Activated gamma-delta T cell treated with anti-CD3 and anti-CD28 coated beads, Interleukin-2, amount 50 U/mL, for 16 hours (primary cell): ENCODE measurements around the gene LRRIQ4.

Experiments used
- DNase-seq: peaks from one replicate; pipeline ENCODE4 v3.0.0-alpha.2; 2020; ENCODE audit warnings: low read depth

The LRRIQ4 gene

GRCh38 chr3:169809230-169809795 lies 3.4 kb upstream of the LRRIQ4 start:
- DNase-seq: no peak

DNA sequence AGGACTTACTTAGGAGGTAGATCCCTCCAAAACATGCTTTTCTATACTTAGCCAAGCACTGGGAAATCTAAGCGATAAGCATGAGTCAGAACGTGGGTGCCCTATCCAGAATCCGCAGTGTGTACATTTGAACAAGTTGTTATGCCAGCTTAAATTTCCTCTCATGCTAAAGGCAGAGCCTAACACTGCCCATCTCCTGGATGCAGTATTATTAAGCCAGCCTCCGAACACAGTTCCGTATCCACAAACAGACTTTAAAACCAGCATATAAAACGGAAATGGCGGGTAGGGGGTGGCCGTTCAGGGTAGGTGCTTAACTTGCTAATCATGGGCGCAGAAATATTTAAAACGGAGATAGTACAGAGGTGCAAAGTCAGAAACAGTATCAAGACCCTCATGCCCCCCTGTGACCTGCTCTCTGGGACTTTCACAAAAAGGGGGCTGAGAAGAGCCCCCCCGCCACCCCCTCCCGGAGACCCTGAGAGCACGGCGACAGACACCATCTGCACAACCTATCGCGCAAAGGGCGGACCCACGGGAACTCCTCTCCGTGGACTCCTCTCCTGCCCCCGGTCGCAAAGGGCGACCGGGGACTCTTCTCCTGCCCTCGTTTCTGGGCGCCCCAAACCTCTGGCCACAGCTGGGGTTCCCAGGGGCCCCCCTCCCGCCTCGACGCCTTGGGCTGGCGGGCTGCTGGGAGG lies 889 bp upstream of the LRRIQ4 start:
- DNase-seq: no peak

DNA sequence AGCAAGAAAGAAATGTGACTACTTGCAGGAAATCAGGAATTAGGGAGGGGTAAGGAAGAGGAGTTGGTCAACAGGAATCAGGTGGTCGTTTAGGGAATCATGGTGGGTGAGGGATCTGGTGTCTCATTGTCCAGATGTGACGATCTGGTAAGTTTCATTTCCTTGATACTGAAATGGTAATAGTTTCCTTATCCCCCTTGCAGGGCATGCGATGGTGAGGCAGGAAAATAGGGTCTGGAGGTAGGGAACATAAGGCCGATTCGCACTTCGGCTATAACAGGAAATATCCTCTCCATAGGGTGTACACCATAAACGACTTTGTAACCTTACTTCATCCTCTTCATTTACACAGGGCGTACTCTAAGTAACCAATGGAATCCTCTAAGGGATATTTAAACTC lies 608 bp downstream of the LRRIQ4 start:
- no peak for DNase-seq

GRCh38 chr3:169813757-169814517 lies 1.3 kb downstream of the LRRIQ4 start:
- DNase-seq: peak; percentile 65

DNA sequence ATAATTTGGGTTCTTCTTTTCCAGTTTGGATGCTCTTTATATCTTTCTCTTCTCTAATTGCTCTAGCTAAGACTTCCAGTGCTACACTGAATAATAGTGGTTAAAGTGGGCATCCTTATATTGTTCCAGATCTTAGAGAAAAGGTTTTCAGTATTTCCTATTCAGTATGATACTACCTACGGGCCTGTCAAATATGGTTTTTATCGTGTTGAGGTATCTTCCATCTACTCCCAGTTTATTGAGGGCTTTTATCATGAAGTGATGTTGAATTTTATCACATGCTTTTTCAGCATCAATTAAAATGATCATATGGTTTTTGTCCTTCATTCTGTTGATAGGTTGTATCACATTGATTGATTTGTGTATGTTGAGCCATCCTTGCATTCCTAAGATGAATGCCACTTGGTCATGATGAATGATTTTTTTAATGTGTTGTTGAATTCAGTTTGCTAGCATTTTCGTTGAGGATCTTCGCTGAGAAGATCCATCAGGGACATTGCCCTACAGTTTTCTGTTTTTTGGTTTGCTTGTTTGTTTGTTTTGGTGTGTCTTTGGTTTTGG lies 3.0 kb downstream of the LRRIQ4 start:
- no peak for DNase-seq

GRCh38 chr3:169818316-169818715 lies 5.6 kb downstream of the LRRIQ4 start:
- no peak for DNase-seq

- no peak for DNase-seq
These were observed 9.4 kb downstream of the LRRIQ4 start for GRCh38 chr3:169822091-169822490.

GRCh38 chr3:169822540-169822939 lies 9.9 kb downstream of the LRRIQ4 start:
- no peak for DNase-seq

DNA sequence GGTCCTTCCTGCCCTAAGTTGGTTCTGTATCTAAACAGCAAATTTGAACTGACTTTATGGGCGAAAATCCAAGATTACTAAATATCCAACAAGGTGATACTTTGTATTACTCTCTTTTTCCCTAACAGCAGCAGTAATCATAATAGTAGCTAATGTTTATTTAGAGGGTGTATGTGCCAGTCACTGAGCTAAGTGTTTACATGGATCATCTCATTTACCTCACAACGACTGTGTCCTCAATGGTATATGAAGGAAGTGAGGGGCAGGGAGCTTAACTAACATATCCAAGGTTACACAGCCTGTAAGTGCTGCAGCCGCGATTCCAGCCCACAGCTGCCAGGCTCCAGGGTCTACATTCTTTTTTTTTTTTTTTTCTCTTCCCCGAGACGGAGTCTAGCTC lies 10.3 kb downstream of the LRRIQ4 start:
- DNase-seq: no peak

DNA sequence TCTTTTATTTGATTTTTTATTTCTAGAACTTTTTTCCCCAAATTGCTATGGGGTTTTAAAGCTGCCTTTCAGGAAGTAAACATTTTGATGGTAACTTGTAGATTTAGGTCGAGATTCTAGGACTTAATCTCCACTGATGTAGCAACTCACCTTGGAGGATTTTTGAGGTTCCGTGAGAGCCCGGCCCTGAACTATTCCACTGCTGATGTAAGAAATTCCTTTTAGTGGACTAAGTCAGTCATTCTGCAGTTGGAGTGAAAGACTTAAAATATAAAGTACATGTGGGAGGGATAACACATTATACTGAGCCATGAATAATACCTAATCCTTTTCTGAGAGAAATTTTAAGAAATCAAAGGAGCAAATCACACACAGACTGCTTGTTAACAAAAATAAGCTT lies 12.6 kb downstream of the LRRIQ4 start:
- no peak for DNase-seq

- DNase-seq: no peak
These were observed 15.0 kb downstream of the LRRIQ4 start for GRCh38 chr3:169827712-169828111.

DNA sequence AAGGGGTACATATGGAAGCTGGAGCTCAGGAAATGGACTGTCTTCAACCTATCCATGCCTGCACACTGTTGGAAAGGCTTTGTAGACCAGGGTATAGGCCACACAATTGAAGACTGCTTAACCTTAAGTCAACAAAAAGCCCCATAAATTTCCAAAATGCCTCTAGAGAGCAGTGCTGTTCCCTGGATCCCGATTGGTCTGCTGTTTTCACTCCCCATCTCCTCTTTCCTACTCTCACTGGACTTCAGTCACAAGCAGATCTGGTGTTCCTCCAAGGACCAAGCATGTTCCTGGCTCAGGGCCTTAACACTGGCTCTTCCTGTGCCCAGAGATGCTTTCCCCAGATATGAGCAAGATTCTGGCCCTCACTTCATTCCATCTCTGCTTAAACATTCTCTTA lies 22.9 kb downstream of the LRRIQ4 start:
- no peak for DNase-seq

DNA sequence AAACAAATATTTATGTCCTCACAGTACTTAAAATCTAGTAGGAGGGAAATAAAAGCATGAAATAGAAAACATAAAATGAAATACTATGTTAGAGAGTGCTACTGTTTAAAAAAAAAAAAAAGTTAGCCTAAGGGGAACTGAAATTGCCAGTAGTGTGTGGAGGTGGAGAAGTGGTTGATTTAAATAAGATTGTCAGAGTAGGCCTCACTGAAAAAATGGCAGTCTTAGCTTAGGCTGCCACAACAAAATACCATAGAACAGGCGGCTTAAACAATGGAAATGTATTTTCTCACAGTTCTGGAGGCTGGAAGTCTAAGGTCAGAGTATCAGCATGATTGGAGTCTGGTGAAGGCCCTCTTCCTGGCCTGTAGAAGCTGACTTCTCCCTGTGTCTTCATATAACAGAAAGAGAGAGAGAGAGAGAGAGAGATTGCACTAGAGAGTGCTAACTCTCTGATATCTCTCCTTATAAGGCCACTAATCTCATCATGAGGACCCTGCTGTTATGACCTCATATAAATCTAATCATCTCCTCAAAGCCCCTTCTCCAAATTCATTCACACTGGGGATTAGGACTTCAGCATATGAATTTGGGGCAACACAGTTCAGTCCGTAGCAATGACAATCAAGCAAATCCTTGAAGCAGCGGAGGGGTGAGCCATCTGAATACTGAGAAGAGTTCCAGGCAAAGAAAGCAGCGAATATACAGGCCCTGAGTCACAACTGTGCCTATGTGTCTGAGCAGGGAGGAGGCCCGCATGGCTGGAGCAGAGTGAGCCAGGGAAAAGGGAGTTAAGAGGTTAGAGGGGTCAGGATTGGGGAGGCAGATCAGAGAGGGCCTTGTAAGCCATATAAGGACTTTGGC lies 23.6 kb downstream of the LRRIQ4 start:
- DNase-seq: no peak

DNA sequence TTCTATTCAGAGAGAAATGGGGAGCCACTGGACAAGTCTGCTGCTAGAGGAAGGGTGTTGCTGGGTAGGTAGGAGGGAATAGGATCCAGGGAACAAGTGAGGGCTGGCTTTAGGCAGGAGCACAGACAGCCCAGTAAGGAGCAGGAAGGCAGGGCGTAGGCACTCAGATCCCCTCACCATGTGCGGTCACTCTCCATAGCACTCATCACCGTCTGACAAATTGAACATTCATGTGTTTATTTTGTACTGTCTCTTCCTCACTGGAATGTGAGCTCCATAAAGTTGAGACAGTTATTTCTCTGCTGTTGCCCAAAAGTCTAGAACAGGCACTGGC lies 24.2 kb downstream of the LRRIQ4 start:
- no peak for DNase-seq

DNA sequence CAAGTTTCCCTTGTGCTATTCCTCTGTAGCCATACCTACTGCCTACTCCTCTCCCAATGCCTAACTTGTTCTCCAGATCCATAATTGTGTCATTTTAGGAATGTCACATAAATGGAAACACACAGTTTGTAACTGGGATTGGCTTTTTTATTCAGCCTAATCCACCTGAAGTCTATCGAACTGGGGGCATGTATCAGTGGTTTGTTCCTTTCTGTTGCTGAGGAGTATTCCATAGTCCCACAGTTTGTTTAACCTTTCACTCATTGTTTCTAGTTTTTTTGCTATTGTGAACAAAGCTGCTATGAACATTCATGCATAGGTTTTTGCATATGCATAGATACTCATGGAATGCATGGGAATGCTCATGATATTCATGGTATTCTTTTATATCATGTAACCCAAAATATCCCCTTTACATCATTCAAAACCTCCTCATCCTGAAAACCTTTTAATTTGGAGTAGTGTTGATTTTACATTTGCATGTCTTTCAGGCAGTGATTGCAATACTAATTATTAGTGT lies 25.9 kb downstream of the LRRIQ4 start:
- DNase-seq: no peak

DNA sequence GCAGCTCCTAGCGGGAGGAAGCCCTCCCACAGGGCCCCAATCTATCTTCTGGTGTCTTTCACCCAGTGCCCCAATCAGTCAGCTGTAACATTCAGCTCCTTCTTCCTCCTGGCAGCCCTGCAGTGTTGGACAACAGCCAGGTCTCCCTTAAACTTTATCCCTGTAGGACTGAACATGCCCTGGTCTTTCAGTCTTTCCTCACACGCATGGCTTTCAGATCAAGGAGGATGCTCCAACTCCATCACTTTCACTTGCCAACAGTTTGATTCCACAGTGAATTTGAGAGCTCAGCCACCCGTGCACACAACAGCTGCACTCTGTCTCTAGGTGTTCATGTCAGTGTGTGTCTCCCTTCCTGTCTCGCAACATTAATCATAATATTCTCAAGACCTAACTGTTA lies 28.5 kb downstream of the LRRIQ4 start:
- DNase-seq: no peak

GRCh38 chr3:169842960-169843359 lies 30.3 kb downstream of the LRRIQ4 start:
- DNase-seq: no peak

GRCh38 chr3:169846458-169847193 lies 34.0 kb downstream of the LRRIQ4 start:
- DNase-seq: no peak

DNA sequence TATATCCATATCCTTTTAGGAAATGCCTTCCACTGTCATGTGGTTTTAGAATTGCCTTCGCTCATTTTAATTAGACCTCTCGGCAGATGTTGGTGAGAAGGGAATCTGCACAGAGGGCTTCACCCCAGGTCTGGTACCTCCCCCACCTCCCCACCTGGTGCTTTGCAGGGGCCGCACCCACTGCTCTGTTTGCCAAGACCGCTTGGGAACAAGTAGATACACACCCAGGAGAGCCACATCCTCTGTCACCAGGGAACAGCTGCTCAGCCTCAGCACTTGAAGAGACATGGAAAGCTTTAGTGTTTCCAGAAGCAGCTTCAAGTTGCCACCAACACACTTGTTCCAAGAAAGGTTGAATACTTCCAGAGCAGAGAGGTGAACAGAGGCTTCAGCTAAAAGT lies 35.2 kb downstream of the LRRIQ4 start:
- no peak for DNase-seq

GRCh38 chr3:169848741-169849140 lies 36.1 kb downstream of the LRRIQ4 start:
- no peak for DNase-seq

GRCh38 chr3:169850618-169851017 lies 37.9 kb downstream of the LRRIQ4 start:
- DNase-seq: no peak
